ENCODE data around the gene TAF4B.
A peak's percentile ranks its signal among the peaks of the same experiment; 100 is the strongest.

The TAF4B gene

DNA sequence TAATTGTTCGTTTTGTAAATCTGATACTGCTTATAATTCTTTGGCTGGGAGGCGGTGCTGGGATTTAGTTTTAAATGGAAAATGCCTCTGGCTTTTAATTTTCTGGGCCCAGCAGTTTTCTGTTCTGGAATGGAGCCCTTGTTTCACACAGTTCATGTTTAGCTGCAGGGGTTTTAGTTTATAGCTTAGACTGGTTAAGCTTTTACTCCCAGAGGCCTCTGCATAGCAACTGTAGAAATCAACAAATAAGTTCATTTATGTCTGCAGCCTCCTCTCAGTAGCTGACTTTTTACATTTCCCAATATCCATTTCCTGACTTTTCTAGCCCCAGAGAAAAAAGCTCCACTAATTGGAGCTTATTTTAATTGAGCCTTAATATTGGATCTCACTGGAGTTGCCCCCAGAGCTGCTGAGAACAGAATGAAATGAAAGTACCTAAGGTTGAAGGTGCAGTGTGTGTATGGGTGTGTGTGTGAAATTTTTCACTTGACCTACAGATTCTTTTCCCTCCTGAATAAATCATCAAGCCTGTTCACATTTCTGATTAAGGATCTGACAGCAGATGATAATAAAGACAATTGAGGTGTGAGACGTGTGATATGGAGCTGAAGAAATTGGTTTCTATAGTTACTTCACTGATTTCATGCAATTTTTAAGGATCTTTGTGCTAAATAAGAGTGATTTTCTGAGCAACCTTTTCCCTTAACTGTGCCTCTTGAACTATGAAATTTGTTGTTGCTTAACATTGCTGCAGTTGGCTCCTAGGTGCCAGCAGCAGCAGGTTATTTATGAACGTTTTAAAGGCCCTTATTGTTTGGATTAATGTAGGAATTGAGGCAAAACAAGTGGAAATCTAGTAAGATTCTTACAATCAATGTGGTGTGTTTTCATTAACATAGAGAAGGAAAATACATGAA is 109.6 kb downstream of the TAF4B start:
- no peak for TF ChIP-seq CTCF (IDR thresholded peaks at IDR 0.05; ENCODE audit: insufficient read depth, missing control alignments)
- DNase-seq (ENCODE audit: insufficient read length, low spot score) (no peak), FAIRE-seq (peak; percentile 35)

DNA sequence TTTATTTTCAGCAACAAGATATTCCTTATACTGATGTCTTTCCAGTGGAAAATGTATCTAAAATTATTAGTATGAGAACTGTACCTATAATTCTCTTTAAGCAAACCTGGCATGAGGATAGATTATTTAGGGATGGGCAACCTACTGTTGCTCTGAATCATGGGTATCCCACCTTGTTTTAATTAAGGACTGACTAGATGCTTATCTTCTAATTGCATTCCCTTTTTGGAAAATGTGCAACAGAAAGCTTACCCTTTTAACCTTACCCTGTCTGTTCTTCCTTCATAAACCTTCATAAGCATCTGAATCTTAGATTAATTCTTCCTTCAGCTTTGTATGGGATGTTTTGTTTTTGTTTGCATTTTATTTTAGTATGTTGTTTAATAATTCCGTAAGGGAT is 110.3 kb downstream of the TAF4B start:
- no peak for TF ChIP-seq CTCF (IDR thresholded peaks at IDR 0.05; ENCODE audit: insufficient read depth, missing control alignments)
- FAIRE-seq (peak; percentile 32), DNase-seq (ENCODE audit: insufficient read length, low spot score) (no peak)

DNA sequence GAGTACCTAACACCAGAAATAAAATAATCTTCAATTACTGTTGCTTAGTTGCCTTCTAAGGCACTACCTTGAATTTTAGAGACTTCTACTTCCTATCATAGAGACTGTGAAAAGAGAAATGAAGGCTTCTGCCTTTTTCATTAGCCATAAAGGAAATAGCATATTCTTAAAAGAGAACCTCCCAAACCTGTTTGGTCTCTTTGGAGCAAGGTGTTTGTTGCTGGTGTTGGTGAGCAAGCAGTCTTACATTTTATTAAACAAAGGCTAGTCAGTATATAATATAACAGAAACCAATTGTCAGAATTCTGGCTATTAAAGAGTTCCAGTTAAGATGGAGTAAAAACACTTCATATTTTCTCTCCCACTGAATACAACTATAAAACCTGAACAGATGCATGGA is 116.4 kb downstream of the TAF4B start:
- FAIRE-seq (no peak), DNase-seq (ENCODE audit: insufficient read length, low spot score) (no peak)
- TF ChIP-seq CTCF (IDR thresholded peaks at IDR 0.05; ENCODE audit: insufficient read depth, missing control alignments): no peak

GRCh38 chr18:26350961-26351360 is 124.7 kb downstream of the TAF4B start:
- TF ChIP-seq CTCF (IDR thresholded peaks at IDR 0.05; ENCODE audit: insufficient read depth, missing control alignments): no peak
- no peak for DNase-seq (ENCODE audit: insufficient read length, low spot score)
- no peak for FAIRE-seq

DNA sequence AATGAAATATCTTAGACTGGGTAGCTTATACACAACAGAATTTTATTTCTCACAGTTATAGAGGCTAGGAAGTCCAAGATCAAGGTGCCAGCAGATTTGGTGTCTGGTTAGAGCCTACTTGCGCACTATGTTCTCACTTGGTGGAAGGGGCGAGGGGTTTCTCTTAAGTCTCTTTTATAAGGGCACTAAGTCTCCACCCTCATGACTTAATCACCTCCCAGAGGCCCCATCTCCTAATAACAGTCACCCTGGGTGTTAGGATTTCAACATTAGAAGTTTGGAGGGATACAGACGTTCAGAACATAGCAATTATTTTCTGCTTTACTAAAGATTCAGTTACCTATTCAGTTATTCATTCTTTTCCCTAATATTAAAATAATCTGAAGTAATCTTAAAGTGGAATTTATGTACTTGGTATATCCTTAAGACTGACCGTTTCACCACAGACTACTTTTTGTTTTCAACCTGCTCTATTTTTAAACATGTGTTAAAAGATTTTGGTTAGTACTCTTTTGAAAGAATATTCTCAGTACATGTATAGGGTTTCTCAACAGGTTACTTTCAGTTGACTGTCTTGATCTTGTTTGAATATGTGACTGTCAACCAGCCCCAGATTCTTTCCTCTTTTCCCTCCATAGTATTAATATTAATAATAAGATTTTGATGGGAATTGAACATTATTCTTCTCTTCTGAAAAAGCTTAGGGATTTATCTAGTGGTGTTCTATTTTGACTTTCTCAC is 130.0 kb downstream of the TAF4B start:
- no peak for FAIRE-seq
- TF ChIP-seq CTCF (IDR thresholded peaks at IDR 0.05; ENCODE audit: insufficient read depth, missing control alignments): no peak

GRCh38 chr18:26357960-26358359 is 131.7 kb downstream of the TAF4B start:
- DNase-seq (ENCODE audit: insufficient read length, low spot score) (no peak), FAIRE-seq (no peak)
- no peak for TF ChIP-seq CTCF (IDR thresholded peaks at IDR 0.05; ENCODE audit: insufficient read depth, missing control alignments)

More for the DNA sequence above, 130.0 kb downstream of the TAF4B start:
- DNase-seq (ENCODE audit: insufficient read length, low spot score): no peak

Data from D721Med (cell line).